ENCODE results near the gene CITED2.
"Not testable (repeated sequence)": the region's sequence is repeated elsewhere in the genome, so short reads cannot be mapped to it uniquely, and the experiment has no call there.

CITED2 gene

GRCh38 chr6:139364982-139365379 lies 9.5 kb downstream of the CITED2 start:
- DNase-seq (ENCODE audit: low read depth in 3 of 3) = no peak

- DNase-seq (ENCODE audit: low read depth in 3 of 3) = no peak
Observed at GRCh38 chr6:139364302-139364981, 10.0 kb downstream of the CITED2 start.

GRCh38 chr6:139363797-139364196 lies 10.7 kb downstream of the CITED2 start:
- DNase-seq (ENCODE audit: low read depth in 3 of 3) = not testable (repeated sequence)

GRCh38 chr6:139363123-139363522 lies 11.3 kb downstream of the CITED2 start:
- not testable (repeated sequence) for DNase-seq (ENCODE audit: low read depth in 3 of 3)

- DNase-seq (ENCODE audit: low read depth in 3 of 3) = no peak
Observed at GRCh38 chr6:139361211-139361610, 13.2 kb downstream of the CITED2 start.

- DNase-seq (ENCODE audit: low read depth in 3 of 3) = no peak
Observed at GRCh38 chr6:139356924-139357323, 17.5 kb downstream of the CITED2 start.

- DNase-seq (ENCODE audit: low read depth in 3 of 3) = no peak
Observed at GRCh38 chr6:139355777-139356445, 18.5 kb downstream of the CITED2 start.

- no peak for DNase-seq (ENCODE audit: low read depth in 3 of 3)
Observed at GRCh38 chr6:139355172-139355571, 19.3 kb downstream of the CITED2 start.

- no peak for DNase-seq (ENCODE audit: low read depth in 3 of 3)
Observed at GRCh38 chr6:139354189-139354588, 20.3 kb downstream of the CITED2 start.

GRCh38 chr6:139349464-139350020 lies 24.9 kb downstream of the CITED2 start:
- no peak for DNase-seq (ENCODE audit: low read depth in 3 of 3)

- DNase-seq (ENCODE audit: low read depth in 3 of 3) = no peak
Observed at GRCh38 chr6:139346392-139346791, 28.1 kb downstream of the CITED2 start.

GRCh38 chr6:139344186-139344963 lies 30.1 kb downstream of the CITED2 start:
- no peak for DNase-seq (ENCODE audit: low read depth in 3 of 3)

GRCh38 chr6:139343052-139343750 lies 31.2 kb downstream of the CITED2 start:
- DNase-seq (ENCODE audit: low read depth in 3 of 3) = no peak

GRCh38 chr6:139341060-139341459 lies 33.4 kb downstream of the CITED2 start:
- DNase-seq (ENCODE audit: low read depth in 3 of 3) = no peak

GRCh38 chr6:139338795-139339194 lies 35.7 kb downstream of the CITED2 start:
- no peak for DNase-seq (ENCODE audit: low read depth in 3 of 3)

- no peak for DNase-seq (ENCODE audit: low read depth in 3 of 3)
Observed at GRCh38 chr6:139337830-139338229, 36.6 kb downstream of the CITED2 start.

GRCh38 chr6:139337001-139337400 lies 37.4 kb downstream of the CITED2 start:
- DNase-seq (ENCODE audit: low read depth in 3 of 3) = no peak

- no peak for DNase-seq (ENCODE audit: low read depth in 3 of 3)
Observed at GRCh38 chr6:139336488-139336887, 38.0 kb downstream of the CITED2 start.

GRCh38 chr6:139335447-139336210 lies 38.8 kb downstream of the CITED2 start:
- no peak for DNase-seq (ENCODE audit: low read depth in 3 of 3)

- DNase-seq (ENCODE audit: low read depth in 3 of 3) = no peak
Observed at GRCh38 chr6:139334806-139335446, 39.5 kb downstream of the CITED2 start.

Measured in stimulated activated CD4-positive, alpha-beta T cell treated with anti-CD3 and anti-CD28 coated beads, TNF-alpha, amount 100 ng/mL, for 4 hours (primary cell).